Panc1 (cell line): ENCODE results near the gene MIPEP. TPM values are rescaled to one million over a fixed set of nuclear protein-coding genes. Genes with fewer than 3 reads are reported as not detected.

Source experiments
- ATAC-seq: fragments of 200-7000 bp; cut with Tn5 transposase; 2 replicates; pipeline ENCODE4 v1.9.1; 2020; ENCODE audit warnings: mild to moderate bottlenecking, moderate library complexity
- BruUV-seq: library from RNA; stranded (reverse); fragments of 400-500 nt; replicated peaks from 2 replicates; lab custom pipeline; 2021; lab: Mats Ljungman, UMichigan
- CTCF ChIA-PET: fragments of 300-600 bp; sonication (Branson Sonifier 250); formaldehyde crosslinking; loops from one replicate; lab custom pipeline; 2022; ENCODE audit warnings: antibody characterized with exemption; lab: Charles Lee
- POLR2A ChIA-PET: fragments of 300-600 bp; sonication (Branson Sonifier 250); formaldehyde crosslinking; loops from one replicate; lab custom pipeline; 2022; ENCODE audit warnings: antibody characterized with exemption; lab: Charles Lee
- DNase-seq: peaks from one replicate; pipeline ENCODE4 v3.0.0-alpha.2; 2010; ENCODE audit warnings: low read depth, low spot score
- H3K27ac ChIP-seq: 2 replicates; pipeline ENCODE4 v1.5.1; 2011; ENCODE audit warnings: mild to moderate bottlenecking, low read length, inconsistent platforms
- H3K27me3 ChIP-seq: fragments of 200-500 bp; sonication (Bioruptor generic); 2 replicates; pipeline ENCODE4 v1.6.0; 2014; ENCODE audit warnings: low read length, inconsistent platforms; ENCODE audit not compliant: control insufficient read depth, insufficient read depth
- H3K36me3 ChIP-seq: fragments of 200-500 bp; sonication (Bioruptor generic); 2 replicates; pipeline ENCODE4 v1.5.1; 2014; ENCODE audit warnings: inconsistent platforms, mild to moderate bottlenecking, low read length, moderate library complexity; ENCODE audit not compliant: control insufficient read depth, insufficient read depth
- H3K4me1 ChIP-seq: 2 replicates; pipeline ENCODE4 v1.5.1; 2011; ENCODE audit warnings: inconsistent platforms, mild to moderate bottlenecking, low read length, moderate library complexity; ENCODE audit not compliant: control insufficient read depth, insufficient read depth
- H3K4me3 ChIP-seq, 2 experiments: 2 replicates each; pipeline ENCODE4 v1.5.1; 2011 to 2012; ENCODE audit warnings: low read depth in 2 of 2, low read length in 2 of 2, mild to moderate bottlenecking in 2 of 2, inconsistent platforms in 1 of 2, moderate library complexity in 1 of 2
- H3K9me3 ChIP-seq: fragments of 200-500 bp; sonication (Bioruptor generic); 2 replicates; pipeline ENCODE4 v1.5.1; 2014; ENCODE audit warnings: low read depth, mild to moderate bottlenecking, inconsistent platforms, low read length, moderate library complexity; ENCODE audit not compliant: control insufficient read depth, insufficient read depth
- CTCF ChIP-seq: fragments of 450-650 bp; IDR thresholded peaks from 2 replicates; pipeline ENCODE4 v1.5.1; 2017; ENCODE audit warnings: mild to moderate bottlenecking
- POLR2AphosphoS5 ChIP-seq: IDR thresholded peaks from 2 replicates; pipeline ENCODE4 v1.6.1; 2012; ENCODE audit warnings: mild to moderate bottlenecking, low read depth, low read length, moderate library complexity
- REST ChIP-seq, 2 experiments: IDR thresholded peaks; 2 replicates each; pipeline ENCODE4 v1.6.1; 2011 to 2012; ENCODE audit warnings: low read depth in 2 of 2, control low read depth in 1 of 2, low read length in 1 of 2, mild to moderate bottlenecking in 1 of 2, moderate library complexity in 1 of 2; ENCODE audit not compliant: insufficient read depth in 1 of 2
- SIN3A ChIP-seq: IDR thresholded peaks from 2 replicates; pipeline ENCODE4 v1.6.1; 2012; ENCODE audit warnings: low read depth, mild to moderate bottlenecking, low read length, moderate library complexity, borderline replicate concordance; ENCODE audit not compliant: insufficient read depth
- TCF7L2 ChIP-seq: IDR thresholded peaks from 2 replicates; pipeline ENCODE4 v1.6.1; 2011; ENCODE audit warnings: mild to moderate bottlenecking, low read depth, low read length, inconsistent platforms
- in situ Hi-C: cut with HindIII; loops from 2 replicates; pipeline ENCODE4 v1.10.0; 2016; ENCODE audit warnings: low sequenced_read_pairs, low pct_unique_long_range_greater_than_20kb
- intact Hi-C: fragments of 100-400 bp; cut with micrococcal nuclease; formaldehyde crosslinking; loops from one replicate; pipeline ENCODE4 v1.10.0; 2022; ENCODE audit not compliant: unreplicated experiment
- total RNA-seq: library from RNA; stranded (reverse); gene quantifications from one replicate; pipeline ENCODE4 v1.2.1, GENCODE V29; 2021; ENCODE audit not compliant: unreplicated experiment

The MIPEP gene
- total RNA-seq, 1 experiment from 2014 or later, result 13.8 TPM

GRCh38 chr13:23849670-23850069, 39.5 kb downstream of the MIPEP start:
- H3K36me3 ChIP-seq, result no peaks in the 10 kb centered on the region
- H3K4me1 ChIP-seq, result no peaks in the 10 kb centered on the region
- no TSS peak for BruUV-seq
- no peak overlapping the region for H3K27ac ChIP-seq
- H3K4me3 ChIP-seq, result no peak overlapping the region
- ChIA-PET POLR2A (no interaction called here), CTCF (no interaction called here)
- in situ Hi-C loops, result no loop called here
- ATAC-seq, result no peak
- intact Hi-C loops, result no loop called here
- no peaks in the 10 kb centered on the region for H3K9me3 ChIP-seq
- no peaks in the 10 kb centered on the region for H3K27me3 ChIP-seq
- TF ChIP-seq TCF7L2, result no peak
- TF ChIP-seq SIN3A, result no peak
- TF ChIP-seq CTCF, result no peak
- no peak for TF ChIP-seq POLR2AphosphoS5
- no peak for TF ChIP-seq REST (IDR thresholded peaks at IDR 0.05; ENCODE audit: insufficient read depth in 1 of 2, low read depth in 2 of 2, low read length in 1 of 2)
- DNase-seq, result no peak

GRCh38 chr13:23848646-23849141, 40.5 kb downstream of the MIPEP start:
- in situ Hi-C loops, result no loop called here
- ChIA-PET POLR2A (no interaction called here), CTCF (no interaction called here)
- H3K27ac ChIP-seq, result no peak overlapping the region
- no peaks in the 10 kb centered on the region for H3K27me3 ChIP-seq
- H3K4me3 ChIP-seq, result no peak overlapping the region
- ATAC-seq, result no peak
- H3K4me1 ChIP-seq, result no peaks in the 10 kb centered on the region
- no peak for DNase-seq
- H3K9me3 ChIP-seq, result no peaks in the 10 kb centered on the region
- intact Hi-C loops, result no loop called here
- no peaks in the 10 kb centered on the region for H3K36me3 ChIP-seq
- no TSS peak for BruUV-seq
- TF ChIP-seq REST (IDR thresholded peaks at IDR 0.05; ENCODE audit: insufficient read depth in 1 of 2, low read depth in 2 of 2, low read length in 1 of 2) (no peak), POLR2AphosphoS5 (no peak), SIN3A (no peak), CTCF (no peak), TCF7L2 (no peak)
